SU-DHL-6 (cell line): ENCODE measurements around the gene CXCR3.

Experiments
- H2AFZ ChIP-seq: fragments of 200-600 bp; sonication (generic); 2 replicates; pipeline ENCODE4 v1.6.1; 2014; ENCODE audit warnings: low read depth, mild to moderate bottlenecking, moderate library complexity, mixed read lengths, antibody characterized with exemption, low read length; ENCODE audit not compliant: severe bottlenecking
- H3F3A ChIP-seq: fragments of 200-600 bp; shearing (Covaris generic); 2 replicates; pipeline ENCODE4 v1.6.0; 2016; ENCODE audit warnings: antibody characterized with exemption, mild to moderate bottlenecking; ENCODE audit not compliant: insufficient read depth
- H3K27ac ChIP-seq: fragments of 200-600 bp; sonication (generic); 2 replicates; pipeline ENCODE4 v1.5.1; 2016; ENCODE audit warnings: low read depth, mild to moderate bottlenecking, low read length, moderate library complexity, mixed read lengths
- H3K27me3 ChIP-seq: fragments of 200-600 bp; sonication (generic), shearing (Covaris generic); 2 replicates; pipeline ENCODE4 v1.6.0; 2014; ENCODE audit warnings: mild to moderate bottlenecking, low read length
- H3K36me3 ChIP-seq: fragments of 200-600 bp; sonication (generic); 2 replicates; pipeline ENCODE4 v1.6.1; 2014; ENCODE audit warnings: mild to moderate bottlenecking, low read length, mixed read lengths
- H3K4me2 ChIP-seq: fragments of 300-600, 200-600 bp; shearing (Covaris generic), sonication (generic); 2 replicates; pipeline ENCODE4 v1.6.0; 2014; ENCODE audit warnings: low read length, low read depth, mild to moderate bottlenecking; ENCODE audit not compliant: poor library complexity, severe bottlenecking
- H3K4me3 ChIP-seq: fragments of 200-600 bp; sonication (generic); 2 replicates; pipeline ENCODE4 v1.5.1; 2014; ENCODE audit warnings: antibody characterized with exemption, low read length, mild to moderate bottlenecking, mixed read lengths; ENCODE audit not compliant: insufficient read depth, poor library complexity, severe bottlenecking
- H3K79me2 ChIP-seq: fragments of 200-600 bp; sonication (generic); 2 replicates; pipeline ENCODE4 v1.6.1; 2014; ENCODE audit warnings: mild to moderate bottlenecking, low read length, moderate library complexity; ENCODE audit not compliant: insufficient read depth
- H3K9ac ChIP-seq: fragments of 200-600 bp; sonication (generic); 2 replicates; pipeline ENCODE4 v1.7.0; 2014; ENCODE audit warnings: mild to moderate bottlenecking, low read length
- H3K9me2 ChIP-seq: fragments of 200-600 bp; sonication (generic); replicated peaks from 2 replicates; pipeline ENCODE4 v1.6.1; 2014; ENCODE audit warnings: low read length; ENCODE audit not compliant: insufficient read depth
- H3K9me3 ChIP-seq: fragments of 200-600 bp; sonication (generic); 2 replicates; pipeline ENCODE4 v1.6.1; 2014; ENCODE audit warnings: low read length, mixed read lengths; ENCODE audit not compliant: insufficient read depth
- H4K20me1 ChIP-seq: fragments of 200-600 bp; sonication (generic); 2 replicates; pipeline ENCODE4 v1.6.1; 2014; ENCODE audit warnings: low read depth, mild to moderate bottlenecking, antibody characterized with exemption, low read length, moderate library complexity, mixed read lengths
- CTCF ChIP-seq: fragments of 200-600 bp; sonication (generic); IDR thresholded peaks from one replicate; pipeline ENCODE4 v1.5.1; 2017; ENCODE audit warnings: antibody characterized with exemption, mild to moderate bottlenecking, low read length, moderate library complexity; ENCODE audit not compliant: insufficient read depth, poor library complexity, severe bottlenecking
- EZH2phosphoT487 ChIP-seq: fragments of 200-600 bp; sonication (generic), shearing (Covaris generic); conservative IDR thresholded peaks from 2 replicates; pipeline ENCODE4 v1.6.1; 2018; ENCODE audit warnings: mild to moderate bottlenecking, antibody characterized with exemption, low read length, moderate library complexity, mixed read lengths

The CXCR3 gene

GRCh38 chrX:71609095-71609750, 9.1 kb downstream of the CXCR3 start:
- Histone ChIP-seq H3K4me3 (no peak overlapping the region), H2AFZ (no peak overlapping the region), H3K79me2 (no peaks in the 10 kb centered on the region), H3K27me3 (no peaks in the 10 kb centered on the region), H3K4me2 (no peak overlapping the region), H3F3A (no peaks in the 10 kb centered on the region), H3K9me2 (no peaks in the 10 kb centered on the region), H4K20me1 (no peaks in the 10 kb centered on the region), H3K27ac (no peak overlapping the region), H3K36me3 (no peaks in the 10 kb centered on the region), H3K9ac (no peak overlapping the region), H3K9me3 (no peaks in the 10 kb centered on the region)
- TF ChIP-seq CTCF = no peak

DNA sequence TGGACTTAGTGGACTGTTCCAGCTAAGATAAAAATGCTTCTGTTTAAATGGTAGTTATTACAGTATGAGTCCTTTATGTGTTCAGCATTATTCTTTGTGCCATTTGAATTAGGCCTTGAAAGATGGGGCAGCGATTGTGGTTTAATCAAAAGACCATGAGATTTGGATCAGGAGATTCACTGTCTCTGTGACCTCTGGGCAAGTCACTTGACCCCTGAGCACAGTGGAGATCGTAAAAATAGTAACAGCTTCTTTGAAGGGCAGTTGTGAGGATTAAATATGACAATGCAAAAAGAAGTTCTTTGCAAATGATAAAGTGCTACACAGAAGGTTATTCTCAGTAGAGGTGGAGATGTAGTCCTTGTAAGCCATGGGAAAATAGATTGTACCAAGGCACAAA, 10.8 kb downstream of the CXCR3 start:
- no peaks in the 10 kb centered on the region for H3F3A ChIP-seq
- H3K9me2 ChIP-seq = no peaks in the 10 kb centered on the region
- no peaks in the 10 kb centered on the region for H3K36me3 ChIP-seq
- no peaks in the 10 kb centered on the region for H3K9me3 ChIP-seq
- H4K20me1 ChIP-seq = no peaks in the 10 kb centered on the region
- H3K79me2 ChIP-seq = no peaks in the 10 kb centered on the region
- H3K9ac ChIP-seq = no peak overlapping the region
- no peaks in the 10 kb centered on the region for H3K27me3 ChIP-seq
- H3K4me2 ChIP-seq = no peak overlapping the region
- no peak for TF ChIP-seq CTCF
- no peak for TF ChIP-seq EZH2phosphoT487
- H3K4me3 ChIP-seq = no peak overlapping the region
- no peak overlapping the region for H2AFZ ChIP-seq
- H3K27ac ChIP-seq = no peak overlapping the region

DNA sequence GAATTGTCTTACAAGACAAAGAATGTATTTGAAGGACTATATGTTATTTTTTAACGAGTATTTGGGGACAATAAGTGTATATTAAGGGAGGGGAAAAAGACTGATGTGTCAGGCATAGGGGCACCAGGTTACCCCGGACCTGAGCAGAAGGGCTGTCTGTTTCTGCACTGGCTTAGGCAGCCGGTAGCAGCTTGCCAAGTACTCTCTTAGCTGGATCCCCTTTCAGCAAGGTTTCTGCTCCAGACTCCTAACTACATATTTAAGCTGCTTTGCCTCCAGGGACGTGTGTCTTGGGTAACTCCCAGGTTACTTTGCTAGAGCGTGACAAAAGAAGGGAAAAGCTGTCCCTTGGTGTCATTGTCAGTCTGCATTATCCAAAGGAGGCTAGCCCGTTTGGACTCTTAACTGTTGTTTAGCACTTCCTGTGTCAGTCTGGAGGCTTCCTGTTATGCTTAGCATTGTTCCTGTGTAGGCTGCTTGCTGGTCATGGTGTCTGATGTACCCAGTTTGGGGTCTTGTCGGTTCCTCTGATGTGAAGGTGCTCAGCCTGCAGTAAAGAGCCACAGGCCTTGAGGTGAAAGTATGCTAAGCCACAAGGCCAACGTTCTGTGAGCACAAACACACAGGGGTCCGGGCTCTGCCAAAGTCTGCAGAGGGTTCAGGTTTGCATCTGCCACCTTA, 11.6 kb downstream of the CXCR3 start:
- Histone ChIP-seq H3K27ac (no peak overlapping the region), H3K9me3 (no peaks in the 10 kb centered on the region), H3K9ac (no peak overlapping the region), H4K20me1 (no peaks in the 10 kb centered on the region), H3K79me2 (no peaks in the 10 kb centered on the region), H3K9me2 (no peaks in the 10 kb centered on the region), H3K27me3 (no peaks in the 10 kb centered on the region), H3K36me3 (no peaks in the 10 kb centered on the region), H2AFZ (no peak overlapping the region), H3K4me2 (no peak overlapping the region), H3K4me3 (no peak overlapping the region), H3F3A (no peaks in the 10 kb centered on the region)
- TF ChIP-seq EZH2phosphoT487 (no peak), CTCF (no peak)
